ENCODE measurements around the gene SPTBN5.

SPTBN5 gene

DNA sequence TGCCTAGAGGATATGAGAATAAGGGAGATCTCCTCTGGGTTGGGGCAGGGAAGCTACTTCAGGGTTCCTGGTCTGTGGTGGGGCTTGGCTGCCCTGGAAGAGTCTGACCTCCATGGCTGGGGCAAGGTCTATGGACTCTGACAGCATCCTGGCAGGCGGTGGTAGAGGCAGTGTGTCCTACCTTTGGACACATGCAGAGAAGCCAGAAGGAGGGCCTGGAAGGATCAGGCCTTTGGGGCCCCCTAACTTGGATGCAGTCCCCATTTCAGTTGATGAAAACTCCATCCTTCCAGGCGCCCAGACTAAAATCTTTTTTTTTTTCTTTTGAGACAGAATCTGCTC, 10.4 kb downstream of the SPTBN5 start:
- no peak for DNase-seq (ENCODE audit: low spot score)

DNA sequence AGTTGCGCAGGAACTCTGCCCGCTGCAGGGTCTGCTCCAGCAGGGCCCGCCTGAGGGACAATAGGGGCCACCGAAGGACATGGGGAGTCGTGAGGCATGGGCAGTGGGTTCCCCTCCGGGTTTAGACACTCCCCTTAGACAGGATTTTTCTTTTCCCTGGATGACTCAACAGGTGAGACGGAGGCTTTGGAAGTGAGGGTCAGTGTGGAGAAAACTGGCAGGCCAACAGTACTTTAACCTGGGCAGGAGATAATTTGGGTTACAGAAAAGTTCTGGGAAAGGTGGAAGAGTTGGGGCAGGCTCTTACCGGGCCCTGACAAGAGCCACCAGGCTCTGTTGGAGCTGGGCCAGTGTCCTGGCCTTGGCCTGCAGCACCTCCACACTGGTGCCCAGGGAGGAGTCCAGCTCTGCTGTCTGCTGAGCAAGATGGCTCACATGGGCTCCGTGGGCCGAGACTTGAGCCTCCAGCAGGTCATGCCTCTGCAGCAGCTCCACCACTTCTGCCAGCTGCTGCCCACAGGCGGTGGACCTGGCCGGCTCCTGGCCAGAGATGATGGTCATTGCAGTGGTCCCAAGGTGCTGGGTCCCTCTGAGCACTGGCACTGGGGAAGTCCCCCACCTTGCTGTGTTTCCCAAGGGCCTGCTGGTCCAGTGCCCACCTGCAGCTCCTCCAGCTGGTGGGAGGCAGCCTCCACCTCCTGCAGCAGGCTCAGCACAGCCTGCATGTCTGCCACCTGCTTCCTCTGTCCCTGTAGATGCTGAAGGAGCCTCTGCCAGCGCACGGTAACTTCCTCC, 11.0 kb downstream of the SPTBN5 start:
- DNase-seq (ENCODE audit: low spot score): peak; percentile 55

DNA sequence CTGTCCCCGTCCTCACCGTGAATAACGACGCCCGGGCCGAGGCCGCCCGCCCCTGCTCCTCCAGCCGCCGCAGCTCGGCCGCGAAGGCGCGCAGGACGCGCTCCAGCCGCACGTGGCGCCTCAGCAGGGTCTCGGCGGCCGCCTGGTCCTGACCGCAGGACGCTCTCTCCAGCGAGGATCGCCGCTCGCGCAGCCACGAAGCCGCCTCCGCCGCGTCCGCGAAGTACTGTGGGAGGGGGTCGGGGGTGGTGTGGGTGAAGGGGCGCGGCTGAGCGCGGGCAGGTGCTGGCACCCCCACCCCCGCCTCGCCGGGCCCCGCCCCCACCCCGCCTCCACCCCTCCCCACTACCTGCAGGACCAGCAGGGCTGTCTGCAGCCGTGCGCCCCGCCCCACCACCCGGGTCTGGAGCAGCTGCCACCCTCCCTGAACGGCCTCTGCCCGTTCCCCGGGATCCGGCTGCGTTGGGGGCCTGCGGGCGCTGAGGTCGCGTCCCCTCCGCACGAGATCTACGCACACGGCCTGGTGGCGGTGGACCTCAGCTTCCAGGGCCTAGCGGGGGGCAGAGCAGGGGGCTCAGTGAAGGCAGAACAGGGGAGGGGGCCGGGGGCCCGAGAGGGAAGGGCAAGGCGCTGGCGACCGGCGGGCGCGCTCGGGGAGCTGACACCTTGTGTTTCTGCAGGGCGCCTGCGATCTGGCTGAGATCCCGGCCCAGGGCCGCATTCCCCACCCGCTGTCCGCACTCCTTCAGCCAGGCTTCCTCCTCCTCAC, 11.7 kb downstream of the SPTBN5 start:
- DNase-seq (ENCODE audit: low spot score): no peak

DNA sequence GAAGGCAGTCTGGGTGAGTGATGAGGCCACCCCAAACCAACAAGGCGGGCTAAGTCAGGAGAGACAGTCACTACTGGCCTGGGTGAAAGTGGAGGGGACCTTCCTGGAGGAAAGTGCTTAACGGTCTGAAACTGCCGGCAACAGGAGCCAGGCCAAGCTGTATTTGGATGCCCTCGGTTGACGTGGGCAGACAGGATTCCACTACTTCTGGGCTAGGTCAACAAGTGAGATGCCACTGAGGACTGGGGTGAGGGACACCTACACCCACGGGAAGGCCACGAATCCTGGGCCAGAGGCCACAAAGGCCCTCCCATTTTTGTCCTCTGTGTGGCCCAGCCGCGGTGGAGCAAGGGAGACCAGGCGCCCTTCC, 12.3 kb downstream of the SPTBN5 start:
- no peak for DNase-seq (ENCODE audit: low spot score)

DNA sequence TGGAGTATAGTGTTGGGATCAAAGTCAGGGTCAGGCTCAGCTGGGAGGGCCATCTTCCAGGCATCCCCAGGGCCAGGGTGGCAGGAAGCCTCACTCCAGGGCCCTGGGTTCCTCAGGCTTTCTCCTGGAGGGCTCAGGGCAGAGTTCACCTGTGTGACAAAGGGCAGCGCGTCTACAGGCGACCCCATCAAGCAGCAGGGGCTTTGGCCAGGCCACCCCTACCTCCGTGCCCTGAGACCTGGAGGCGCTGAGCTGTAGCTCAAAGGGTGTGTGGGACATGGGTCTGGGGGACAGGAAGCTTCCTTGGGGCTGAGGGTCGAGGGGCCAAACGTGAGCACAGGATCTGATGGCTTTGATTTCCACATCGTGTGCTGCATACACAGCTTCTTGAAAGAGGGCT, 12.8 kb downstream of the SPTBN5 start:
- no peak for DNase-seq (ENCODE audit: low spot score)

DNA sequence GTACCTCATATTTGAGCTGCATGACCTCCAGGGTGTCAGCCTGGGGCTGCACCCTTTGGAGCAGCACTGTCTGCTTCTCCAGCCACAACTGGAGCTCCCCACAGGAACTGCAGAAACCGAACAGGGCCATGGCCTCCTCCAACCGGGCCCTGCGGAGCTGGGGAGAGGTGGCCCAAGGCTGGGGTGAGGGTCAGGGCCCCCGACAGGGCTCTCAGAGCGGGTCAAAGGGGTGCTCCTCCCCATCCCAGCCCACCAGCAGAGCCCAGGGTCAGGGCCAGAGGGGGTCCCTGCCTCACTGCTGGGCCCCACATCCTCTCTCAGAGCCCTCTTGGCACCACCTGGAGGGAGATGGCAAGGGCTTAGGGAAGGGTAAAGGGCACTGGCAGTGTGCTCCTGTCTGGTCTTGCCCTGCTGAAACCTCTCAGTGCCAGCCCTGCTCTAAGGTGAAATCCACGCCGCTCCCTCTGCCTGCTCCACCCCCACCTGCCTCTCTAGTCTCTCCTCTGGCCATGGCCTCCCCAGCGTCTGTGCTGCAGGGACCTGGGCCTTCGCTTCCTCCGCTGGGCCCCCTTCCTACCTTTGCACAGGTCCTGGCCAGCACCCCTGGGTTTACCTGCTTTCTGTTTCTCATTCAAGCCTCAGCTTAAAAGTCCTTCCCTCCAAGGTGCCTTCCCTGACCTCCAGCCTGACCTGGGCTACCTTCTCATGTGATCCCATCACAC, 13.5 kb downstream of the SPTBN5 start:
- no peak for DNase-seq (ENCODE audit: low spot score)

DNA sequence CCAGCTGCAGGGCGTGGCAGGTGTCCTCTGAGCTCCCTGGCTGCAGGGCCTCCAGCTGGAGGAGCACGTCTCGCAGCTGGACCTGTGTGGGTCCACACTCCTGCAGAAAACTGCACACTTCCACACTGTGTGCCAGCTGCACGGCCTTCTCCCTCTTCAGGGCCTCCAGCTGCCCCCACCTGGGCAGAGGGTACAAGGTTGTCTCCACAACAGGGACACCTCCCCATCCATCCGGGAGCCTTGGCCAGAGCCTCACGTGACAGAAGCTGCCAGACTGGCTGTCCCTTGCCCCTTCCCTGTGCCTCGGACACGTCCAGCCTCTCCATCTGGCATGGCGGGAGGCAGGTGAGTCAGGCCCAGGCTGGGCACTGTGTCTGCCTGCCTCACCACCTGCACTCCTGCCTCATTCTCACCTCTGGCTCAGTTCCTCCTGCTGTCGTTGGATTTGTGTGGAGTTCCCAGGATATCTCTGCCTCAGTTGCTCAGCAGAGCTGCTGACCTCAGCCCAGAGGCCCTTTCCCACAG, 14.5 kb downstream of the SPTBN5 start:
- DNase-seq (ENCODE audit: low spot score): no peak

DNA sequence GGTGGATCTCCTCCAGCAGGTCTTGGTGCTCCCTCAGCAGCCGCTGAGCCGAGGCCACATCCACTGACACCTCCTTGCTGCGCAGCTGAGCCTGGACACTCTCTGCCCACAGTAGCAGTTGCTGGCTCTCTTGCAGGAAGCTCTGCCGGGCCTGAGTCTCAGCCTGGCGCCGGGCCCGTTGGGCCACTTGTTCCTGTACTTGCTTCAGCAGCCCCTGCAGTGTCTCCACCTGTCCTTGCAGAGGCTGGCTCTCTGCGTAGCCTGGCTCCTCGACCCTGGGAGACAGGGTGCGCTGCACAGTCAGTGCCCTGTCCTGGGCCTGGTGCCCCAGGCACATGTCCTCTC, 15.5 kb downstream of the SPTBN5 start:
- DNase-seq (ENCODE audit: low spot score): no peak

DNA sequence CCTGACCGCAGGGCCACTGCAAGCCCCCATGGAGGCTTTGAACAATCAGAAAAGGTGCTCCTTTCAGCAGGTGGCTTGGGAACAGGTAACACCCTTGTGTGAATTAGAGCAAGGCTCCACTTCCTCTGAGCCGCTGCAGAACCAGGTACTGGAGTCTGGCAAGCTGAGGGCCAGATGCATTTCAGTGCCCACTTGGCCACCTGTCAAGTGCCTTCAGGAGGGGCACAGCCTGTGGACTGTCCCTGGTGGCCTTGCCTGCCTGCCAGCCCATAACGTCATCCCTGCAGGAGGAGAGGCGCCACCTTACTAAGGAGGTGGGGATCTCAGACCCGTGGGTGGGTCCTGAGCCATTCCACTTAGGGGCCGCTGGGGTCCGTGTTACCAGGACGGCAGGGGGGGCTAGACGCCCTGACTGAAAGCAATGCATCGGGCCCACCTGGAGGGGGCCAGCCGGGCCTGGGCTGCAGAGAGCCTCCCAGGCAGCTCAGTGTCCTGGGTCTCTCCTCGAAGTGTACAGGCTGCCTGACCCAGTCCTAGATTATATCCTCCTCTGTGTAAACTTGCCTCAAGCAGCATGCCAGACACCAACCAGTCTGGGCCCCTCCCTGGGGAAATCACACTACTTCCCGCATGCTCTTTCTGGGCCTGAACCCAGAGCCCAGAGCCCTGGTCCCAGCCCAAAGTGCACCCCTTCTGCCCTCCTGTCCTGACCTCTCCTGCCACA, 16.1 kb downstream of the SPTBN5 start:
- no peak for DNase-seq (ENCODE audit: low spot score)

DNA sequence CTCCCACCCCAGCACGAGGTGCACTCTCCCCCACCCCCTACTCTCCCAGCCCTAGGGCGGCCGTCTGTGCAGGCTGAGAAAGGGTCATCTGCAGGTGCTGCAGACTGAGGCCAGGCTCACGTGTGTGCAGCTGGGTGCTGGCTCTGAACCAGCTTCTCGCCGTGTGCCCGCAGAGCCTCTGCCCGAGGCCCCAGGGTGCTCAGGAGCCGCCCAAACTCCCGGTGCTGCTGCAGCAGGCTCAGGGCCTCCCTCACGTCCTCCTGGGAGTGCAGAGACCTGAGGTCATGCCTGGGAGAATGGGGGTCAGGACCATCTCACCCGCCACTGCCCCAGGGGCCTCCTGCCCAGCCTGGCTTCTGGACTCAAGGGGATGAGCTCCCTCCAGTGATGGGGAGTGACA, 17.2 kb downstream of the SPTBN5 start:
- no peak for DNase-seq (ENCODE audit: low spot score)

DNA sequence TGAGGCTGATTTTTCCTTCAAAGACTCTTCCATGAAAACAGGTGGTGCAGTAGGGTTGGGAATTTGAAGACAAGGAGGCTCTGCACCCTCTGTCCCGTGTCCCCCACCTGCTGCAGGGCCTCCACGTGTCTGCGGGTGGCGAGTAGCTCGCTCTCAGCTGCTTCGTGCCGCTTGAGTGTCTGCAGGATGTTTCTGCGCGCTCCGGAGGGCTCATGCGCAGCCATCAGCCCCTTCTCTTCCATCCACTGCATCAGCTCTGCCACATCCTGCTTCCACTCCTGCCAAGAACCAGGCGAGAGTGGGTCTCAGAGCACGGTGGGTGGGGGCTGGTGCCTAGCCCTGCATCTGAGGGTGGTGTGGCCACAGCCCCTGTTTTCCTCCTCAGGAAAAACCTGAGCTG, 17.8 kb downstream of the SPTBN5 start:
- peak; percentile 45 for DNase-seq (ENCODE audit: low spot score)

DNA sequence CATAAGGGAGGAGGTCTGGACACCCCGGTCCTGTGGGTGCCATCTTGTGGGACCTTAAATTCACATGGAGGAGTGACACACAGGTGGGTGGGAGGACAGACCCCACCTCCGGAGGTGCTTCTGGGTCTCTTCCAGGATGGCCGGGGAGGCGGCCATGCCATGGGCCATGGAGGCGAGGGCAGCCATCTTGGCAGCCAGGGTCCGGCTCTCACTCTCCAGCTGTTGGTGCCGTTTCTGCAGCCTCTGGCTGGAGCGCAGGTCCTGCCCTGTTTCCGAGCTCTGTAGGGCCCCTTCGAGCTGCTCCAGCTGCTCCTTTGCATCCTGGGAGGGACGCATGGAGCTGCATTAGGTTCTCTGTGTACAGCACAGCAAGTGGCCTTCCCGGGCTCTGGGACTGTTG, 19.1 kb downstream of the SPTBN5 start:
- no peak for DNase-seq (ENCODE audit: low spot score)

DNA sequence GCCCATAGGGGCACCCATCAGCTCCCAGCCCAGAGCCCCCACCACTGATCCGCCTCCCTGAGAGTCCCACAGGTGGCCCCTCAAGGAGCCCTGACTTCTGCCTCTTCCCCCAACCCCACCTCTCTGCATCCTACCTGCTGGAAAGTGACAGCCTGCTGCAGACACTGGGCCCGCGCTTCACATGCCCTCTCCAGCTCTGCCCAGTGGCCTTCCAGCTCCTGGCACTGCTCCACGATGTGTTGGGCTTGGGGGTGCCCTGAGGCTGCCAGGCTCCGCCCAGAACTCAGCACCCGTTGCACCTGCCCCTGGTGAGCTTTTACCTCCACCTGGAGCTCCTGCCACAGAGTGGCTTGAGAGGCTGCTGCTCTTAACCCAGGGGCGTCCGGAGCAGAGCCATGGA, 20.1 kb downstream of the SPTBN5 start:
- no peak for DNase-seq (ENCODE audit: low spot score)

DNA sequence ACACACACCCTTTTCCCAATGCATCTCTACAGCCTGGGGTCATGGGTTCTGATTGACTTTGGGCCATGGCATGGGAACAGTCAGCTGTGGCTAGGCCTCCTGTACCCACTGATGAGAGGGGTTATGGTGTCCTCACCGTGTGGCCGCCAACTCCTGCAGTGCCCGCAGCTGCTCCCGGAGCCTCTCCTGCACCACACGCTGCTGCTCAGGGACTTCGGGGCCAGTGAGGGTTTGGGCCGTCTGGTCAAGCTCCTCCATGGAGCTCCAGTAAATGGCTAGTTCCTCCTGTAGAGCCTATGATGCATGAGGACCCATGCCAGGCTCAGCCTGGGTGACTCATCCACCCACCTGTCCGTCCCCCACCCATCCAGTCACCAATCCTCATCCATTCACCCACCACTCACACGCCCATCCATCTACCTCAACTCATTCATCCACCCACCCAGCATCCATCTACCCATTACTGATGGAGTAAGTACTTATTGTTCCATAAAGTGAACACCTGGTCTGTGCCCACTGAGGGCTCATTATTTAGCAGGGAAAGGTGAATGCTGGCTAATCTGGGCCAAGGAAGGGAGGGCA, 21.6 kb downstream of the SPTBN5 start:
- no peak for DNase-seq (ENCODE audit: low spot score)

DNA sequence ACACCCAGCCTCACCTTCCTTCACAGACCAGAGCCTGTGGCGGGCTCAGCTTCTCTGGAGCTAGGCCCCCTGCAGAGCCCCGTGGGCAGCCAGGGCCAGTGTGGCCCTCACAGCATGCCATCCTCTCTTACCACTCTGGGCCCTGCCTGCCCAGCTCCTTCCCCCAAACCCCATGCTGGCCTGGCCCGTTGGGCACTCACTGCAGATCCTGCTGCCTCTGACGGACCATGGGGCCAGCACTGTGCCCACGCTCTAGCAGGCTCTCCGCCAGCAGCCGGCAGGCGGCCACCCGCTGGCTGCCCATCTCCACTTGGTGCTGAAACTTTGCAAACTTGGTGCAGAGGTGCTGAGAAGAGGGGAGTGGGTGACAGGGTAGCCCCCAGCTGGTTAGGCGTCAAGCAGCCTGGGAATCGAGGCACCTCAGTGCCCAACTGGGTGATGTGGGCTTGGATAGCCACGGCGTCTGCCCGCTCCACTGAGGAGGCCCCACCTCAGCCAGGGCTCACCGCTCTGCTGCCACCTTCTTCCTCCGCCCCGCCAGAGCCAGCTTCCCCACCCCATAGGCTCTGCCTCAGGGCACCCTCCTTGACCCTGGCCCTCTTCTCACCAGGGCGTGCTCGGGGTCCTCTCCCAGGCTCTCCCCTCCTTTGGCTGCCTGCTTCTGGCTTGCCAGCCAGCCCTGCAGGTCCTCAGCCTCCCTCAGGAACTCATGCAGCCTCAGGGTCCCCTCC, 22.5 kb downstream of the SPTBN5 start:
- DNase-seq (ENCODE audit: low spot score): no peak

DNA sequence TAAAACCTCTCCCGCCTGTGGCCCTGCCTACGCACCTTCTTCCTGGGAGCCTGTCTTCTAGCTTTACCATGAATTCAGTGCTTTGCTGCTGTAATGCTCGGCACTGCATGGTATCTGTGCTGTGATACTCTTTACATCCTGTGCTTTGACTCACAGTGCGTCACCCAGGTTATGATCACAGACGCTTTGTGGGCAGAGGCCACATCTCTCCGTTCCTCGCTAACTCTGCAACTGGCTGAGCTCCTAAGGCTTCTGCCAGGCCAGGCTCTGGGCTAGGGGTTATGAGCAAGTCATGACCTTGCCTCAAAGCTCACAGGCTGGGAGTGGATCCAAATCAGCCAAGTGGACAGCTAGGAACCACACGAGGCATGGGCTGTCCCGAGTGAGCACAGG, 23.2 kb downstream of the SPTBN5 start:
- DNase-seq (ENCODE audit: low spot score): no peak

DNA sequence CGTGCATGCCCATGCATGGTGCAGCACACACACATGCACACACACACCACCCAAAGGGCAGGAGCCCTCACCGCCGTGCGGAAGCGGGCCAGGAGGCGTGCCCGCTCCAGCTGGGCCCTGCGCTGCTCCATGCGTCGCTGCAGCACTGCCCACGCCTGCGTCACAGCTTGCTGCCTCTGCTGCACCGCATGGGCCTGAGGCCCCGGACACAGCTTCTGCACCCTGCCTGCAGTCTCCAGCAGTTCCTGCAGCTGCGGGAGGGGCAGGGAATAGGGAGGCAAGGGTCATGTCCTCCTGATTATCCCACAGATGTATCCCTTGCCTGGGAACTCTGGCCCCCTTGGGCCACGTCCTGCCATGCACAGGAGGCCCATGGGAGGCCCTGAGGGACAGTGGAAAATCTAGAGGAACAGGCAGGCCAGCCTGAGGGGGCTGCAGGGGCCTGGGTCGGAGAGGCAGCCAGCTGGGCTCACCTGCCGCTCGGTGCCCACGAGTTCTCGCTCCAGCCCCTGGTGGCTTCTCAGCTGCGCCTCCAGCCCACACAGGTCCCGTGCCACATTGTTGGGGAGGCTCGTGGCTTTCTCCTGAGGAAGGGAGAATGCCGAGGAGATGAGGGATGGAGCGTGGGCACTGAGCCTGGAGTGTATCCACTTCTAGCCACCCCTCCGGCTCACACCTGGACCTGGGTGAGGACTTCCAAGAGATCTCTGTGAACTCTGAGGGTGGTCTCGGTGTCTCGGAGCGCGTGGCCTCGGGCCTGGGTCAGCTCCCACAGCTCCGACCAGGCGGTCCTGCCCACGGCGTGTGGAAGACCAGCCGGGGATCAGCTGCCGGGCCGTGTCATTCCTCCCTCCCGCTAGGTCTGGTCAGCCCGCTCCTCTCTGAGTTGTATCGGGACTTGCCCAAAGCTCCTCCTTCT, 23.8 kb downstream of the SPTBN5 start:
- DNase-seq (ENCODE audit: low spot score): no peak

DNA sequence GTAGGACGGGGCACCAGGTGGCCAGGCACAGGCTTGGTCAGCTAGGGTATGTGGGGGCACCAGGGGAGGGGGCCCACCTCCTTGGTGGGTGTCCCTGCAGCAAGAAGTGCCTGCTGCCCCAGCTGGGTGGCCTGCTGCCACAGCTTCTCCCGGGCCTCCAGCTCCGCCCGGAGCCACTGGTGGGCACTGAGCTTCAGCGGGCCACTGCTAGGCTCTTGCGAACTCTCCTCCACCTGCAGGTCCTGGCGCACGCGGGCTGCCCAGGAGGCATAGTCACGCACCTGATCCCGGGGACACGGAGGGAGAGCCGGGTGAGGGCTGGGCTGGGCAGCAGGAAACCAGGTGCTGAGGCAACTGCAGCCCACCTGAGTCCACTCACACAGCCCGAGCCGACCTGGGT, 25.5 kb downstream of the SPTBN5 start:
- no peak for DNase-seq (ENCODE audit: low spot score)

DNA sequence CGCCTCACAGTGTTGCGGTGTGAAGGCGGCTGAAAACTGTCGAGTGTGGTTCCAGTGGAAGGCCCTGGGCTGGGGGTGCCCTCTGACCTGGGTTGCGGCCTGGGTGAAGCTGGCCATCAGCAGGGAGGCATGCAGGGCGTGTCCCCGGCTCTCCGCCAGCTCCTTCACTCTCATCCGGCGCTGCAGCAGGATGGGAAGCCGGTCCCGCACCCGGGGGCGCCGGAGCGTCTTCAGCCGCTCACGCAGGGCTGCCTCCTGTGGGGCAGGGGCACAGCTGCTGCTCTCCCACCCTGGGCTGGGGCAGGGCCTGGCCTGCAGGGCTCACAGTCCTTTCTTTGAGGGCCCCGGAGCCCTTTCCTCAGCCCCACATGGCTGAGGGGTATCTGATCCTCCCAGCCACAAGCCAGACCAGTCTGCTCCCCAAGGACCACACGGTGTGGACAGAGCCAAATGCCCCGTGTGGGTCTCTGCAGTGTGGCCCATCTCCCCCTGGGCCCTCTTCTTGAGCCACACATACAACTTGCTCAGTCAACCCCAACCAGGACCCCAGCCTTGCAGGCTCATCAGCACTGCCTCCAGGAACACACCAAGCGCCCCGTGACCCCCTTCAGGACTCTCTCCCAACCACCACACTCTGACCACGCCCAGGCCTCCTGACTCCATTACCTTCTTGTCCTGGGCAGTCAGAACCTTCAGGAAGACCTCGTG, 26.8 kb downstream of the SPTBN5 start:
- DNase-seq (ENCODE audit: low spot score): no peak

Measured in germinal center (tissue), 1 donor.